Chondrocyte (in vitro differentiated cells): Measurements from ENCODE around the gene RET. TPM values are rescaled to one million over a fixed set of nuclear protein-coding genes. Genes with fewer than 3 reads are reported as not detected.

Experiments
- DNase-seq: peaks from one replicate; pipeline ENCODE4 v3.0.0; 2021; ENCODE audit warnings: mixed read lengths, low spot score
- H3K27ac Mint-ChIP-seq: one replicate; pipeline ENCODE4 v1.8.0; 2021; ENCODE audit warnings: mild to moderate bottlenecking, moderate library complexity, mixed read lengths; ENCODE audit not compliant: unreplicated experiment
- H3K27me3 Mint-ChIP-seq: 2 replicates; pipeline ENCODE4 v1.8.0; 2021; ENCODE audit warnings: low read depth, mixed read lengths
- H3K36me3 Mint-ChIP-seq: 2 replicates; pipeline ENCODE4 v1.8.0; 2021; ENCODE audit warnings: low read depth, mixed read lengths
- H3K4me1 Mint-ChIP-seq: 2 replicates; pipeline ENCODE4 v1.8.0; 2021; ENCODE audit warnings: low read depth, mild to moderate bottlenecking, mixed read lengths
- H3K4me3 Mint-ChIP-seq: one replicate; pipeline ENCODE4 v1.8.0; 2021; ENCODE audit warnings: mild to moderate bottlenecking, moderate library complexity, mixed read lengths; ENCODE audit not compliant: unreplicated experiment
- H3K9me3 Mint-ChIP-seq: 2 replicates; pipeline ENCODE4 v1.8.0; 2021; ENCODE audit warnings: low read depth, mixed read lengths
- CTCF ChIP-seq: fragments of 200-600 bp; sonication (generic); IDR thresholded peaks from 2 replicates; pipeline ENCODE4 v1.5.0; 2021; ENCODE audit warnings: antibody characterized with exemption, mild to moderate bottlenecking, moderate library complexity
- total RNA-seq: library from RNA; stranded (reverse); gene quantifications from 3 replicates; pipeline ENCODE4 v1.2.1, GENCODE V29; 2021

Gene RET
- total RNA-seq, 1 donor from 2014 or later = 0.12 TPM

- DNase-seq = peak; percentile 79
- Mint-ChIP-seq H3K36me3 (no peaks in the 10 kb centered on the region), H3K27ac (no peak overlapping the region), H3K4me1 (no peaks in the 10 kb centered on the region), H3K4me3 (no peak overlapping the region), H3K27me3 (peaks cover 18% of the 10 kb centered on the region), H3K9me3 (no peaks in the 10 kb centered on the region)
- no peak for TF ChIP-seq CTCF
Observed at GRCh38 chr10:43067391-43068135, 9.3 kb upstream of the RET start.

GRCh38 chr10:43068136-43068395, 8.8 kb upstream of the RET start:
- H3K4me3 Mint-ChIP-seq = no peak overlapping the region
- no peak for TF ChIP-seq CTCF
- H3K27ac Mint-ChIP-seq = no peak overlapping the region
- H3K36me3 Mint-ChIP-seq = no peaks in the 10 kb centered on the region
- no peaks in the 10 kb centered on the region for H3K4me1 Mint-ChIP-seq
- DNase-seq = no peak
- H3K27me3 Mint-ChIP-seq = peaks cover 22% of the 10 kb centered on the region
- H3K9me3 Mint-ChIP-seq = no peaks in the 10 kb centered on the region

GRCh38 chr10:43068471-43069210, 8.2 kb upstream of the RET start:
- no peaks in the 10 kb centered on the region for H3K9me3 Mint-ChIP-seq
- H3K27ac Mint-ChIP-seq = no peak overlapping the region
- no peak for TF ChIP-seq CTCF
- no peak for DNase-seq
- no peaks in the 10 kb centered on the region for H3K36me3 Mint-ChIP-seq
- H3K4me1 Mint-ChIP-seq = no peaks in the 10 kb centered on the region
- H3K27me3 Mint-ChIP-seq = peaks cover 23% of the 10 kb centered on the region
- no peak overlapping the region for H3K4me3 Mint-ChIP-seq

GRCh38 chr10:43069211-43069515, 7.7 kb upstream of the RET start:
- Mint-ChIP-seq H3K36me3 (no peaks in the 10 kb centered on the region), H3K27ac (no peak overlapping the region), H3K4me1 (no peaks in the 10 kb centered on the region), H3K9me3 (no peaks in the 10 kb centered on the region), H3K27me3 (peaks cover 27% of the 10 kb centered on the region), H3K4me3 (no peak overlapping the region)
- TF ChIP-seq CTCF = no peak
- DNase-seq = peak; percentile 60

- TF ChIP-seq CTCF = no peak
- Mint-ChIP-seq H3K4me3 (no peak overlapping the region), H3K9me3 (no peaks in the 10 kb centered on the region), H3K27ac (no peak overlapping the region), H3K36me3 (no peaks in the 10 kb centered on the region), H3K4me1 (no peaks in the 10 kb centered on the region), H3K27me3 (peaks cover 29% of the 10 kb centered on the region)
- DNase-seq = peak; percentile 58
Observed at GRCh38 chr10:43069579-43069978, 7.3 kb upstream of the RET start.
